IPS DF 4.7 (cell line): Measurements from ENCODE around the gene ZNF423.

Source experiments
- DNase-seq: peaks from one replicate; pipeline ENCODE4 v3.0.0-alpha.2; 2013; ENCODE audit warnings: low spot score; ENCODE audit errors: extremely low read depth

ZNF423 gene

GRCh38 chr16:49558451-49558850 is 297.5 kb downstream of the ZNF423 start:
- no peak for DNase-seq

GRCh38 chr16:49556606-49557446 is 299.1 kb downstream of the ZNF423 start:
- no peak for DNase-seq

GRCh38 chr16:49556249-49556605 is 299.7 kb downstream of the ZNF423 start:
- DNase-seq: no peak

GRCh38 chr16:49554681-49555080 is 301.2 kb downstream of the ZNF423 start:
- no peak for DNase-seq

GRCh38 chr16:49552313-49552928 is 303.5 kb downstream of the ZNF423 start:
- DNase-seq: no peak

- DNase-seq: no peak
These were observed 305.2 kb downstream of the ZNF423 start for GRCh38 chr16:49550666-49551065.

GRCh38 chr16:49550140-49550539 is 305.8 kb downstream of the ZNF423 start:
- DNase-seq: no peak

GRCh38 chr16:49548325-49548970 is 307.5 kb downstream of the ZNF423 start:
- no peak for DNase-seq

GRCh38 chr16:49547448-49547847 is 308.5 kb downstream of the ZNF423 start:
- DNase-seq: no peak

- no peak for DNase-seq
These were observed 309.2 kb downstream of the ZNF423 start for GRCh38 chr16:49546735-49547134.

- DNase-seq: no peak
These were observed 310.0 kb downstream of the ZNF423 start for GRCh38 chr16:49545741-49546448.

- DNase-seq: no peak
These were observed 310.7 kb downstream of the ZNF423 start for GRCh38 chr16:49545243-49545642.

- no peak for DNase-seq
These were observed 311.1 kb downstream of the ZNF423 start for GRCh38 chr16:49544828-49545227.

GRCh38 chr16:49543631-49543946 is 312.3 kb downstream of the ZNF423 start:
- DNase-seq: no peak

- no peak for DNase-seq
These were observed 312.8 kb downstream of the ZNF423 start for GRCh38 chr16:49542946-49543630.

GRCh38 chr16:49542391-49542891 is 313.5 kb downstream of the ZNF423 start:
- no peak for DNase-seq

GRCh38 chr16:49540836-49541235 is 315.1 kb downstream of the ZNF423 start:
- DNase-seq: no peak

GRCh38 chr16:49539758-49540157 is 316.2 kb downstream of the ZNF423 start:
- no peak for DNase-seq

- no peak for DNase-seq
These were observed 317.9 kb downstream of the ZNF423 start for GRCh38 chr16:49537924-49538459.

- DNase-seq: no peak
These were observed 320.9 kb downstream of the ZNF423 start for GRCh38 chr16:49534901-49535610.
